HepG2 (cell line): ENCODE results near the gene DUSP23. TPM values are rescaled to one million over a fixed set of nuclear protein-coding genes. Genes with fewer than 3 reads are reported as not detected.

ENCODE experiments used
- ATAC-seq: fragments of 200-7000 bp; cut with Tn5 transposase; 3 replicates; pipeline ENCODE4 v1.9.1; 2020; ENCODE audit warnings: mild to moderate bottlenecking, moderate library complexity
- BruUV-seq: library from RNA; stranded (reverse); fragments of 400-500 nt; replicated peaks from 2 replicates; lab custom pipeline; 2021; lab: Mats Ljungman, UMichigan
- CTCF ChIA-PET: fragments of 300-600 bp; formaldehyde crosslinking; extraction: SDS; loops from one replicate; lab custom pipeline; 2021; ENCODE audit warnings: low total read pairs, inconsistent platforms, low intra/inter-chr PET ratio; lab: Yijun Ruan, JAX
- POLR2A ChIA-PET: fragments of 350-600 bp; sonication (Branson Sonifier 250); formaldehyde crosslinking; loops from one replicate; lab custom pipeline; 2020; ENCODE audit warnings: antibody characterized with exemption, inconsistent platforms; lab: Yijun Ruan, JAX
- DNase-seq: peaks from one replicate; pipeline ENCODE4 v3.0.0-alpha.2; 2015; ENCODE audit warnings: low spot score
- FAIRE-seq: peaks from 3 replicates; lab custom pipeline; 2011; peaks lifted over from hg19 to GRCh38; lab: Jason Lieb, UNC
- H2AFZ ChIP-seq: one replicate; pipeline ENCODE4 v1.6.1; 2011; ENCODE audit warnings: low read length, inconsistent platforms
- H3K27ac ChIP-seq: fragments of 300-600 bp; 3 replicates; pipeline ENCODE4 v1.8.0; 2011; ENCODE audit warnings: mixed run types, mild to moderate bottlenecking, mixed read lengths, low read length, inconsistent platforms; ENCODE audit not compliant: insufficient read depth; ENCODE audit errors: extremely low read length
- H3K27me3 ChIP-seq, 2 experiments: fragments of 200-600 bp in 1 of 2; 2 replicates in 1 of 2; 3 replicates in 1 of 2; pipeline versions ENCODE4 v1.6.0 to v1.8.0; 2011; ENCODE audit warnings: low read length in 2 of 2, mild to moderate bottlenecking in 2 of 2, moderate library complexity in 2 of 2, inconsistent platforms in 1 of 2; ENCODE audit not compliant: insufficient read depth in 2 of 2, control insufficient read depth in 1 of 2
- H3K36me3 ChIP-seq, 2 experiments: fragments of 200-600 bp in 1 of 2; replicated peaks in 1 of 2; 2 replicates in 1 of 2; 3 replicates in 1 of 2; pipeline versions ENCODE4 v1.5.1 to v1.8.0; 2011; ENCODE audit warnings: low read length in 2 of 2, inconsistent platforms in 1 of 2; ENCODE audit not compliant: insufficient read depth in 2 of 2, control insufficient read depth in 1 of 2
- H3K4me1 ChIP-seq: 2 replicates; pipeline ENCODE4 v1.5.1; 2012; ENCODE audit warnings: low read length, inconsistent platforms; ENCODE audit not compliant: insufficient read depth
- H3K4me2 ChIP-seq: 2 replicates; pipeline ENCODE4 v1.6.0; 2011; ENCODE audit warnings: low read depth, low read length, inconsistent platforms
- H3K4me3 ChIP-seq, 3 experiments: fragments of 200-600 bp in 1 of 3; sonication (generic), shearing (Covaris generic) in 1 of 3; replicated peaks in 1 of 3; 2 replicates each; pipeline ENCODE4 v1.5.1; 2011 to 2016; ENCODE audit warnings: low read length in 3 of 3, inconsistent platforms in 2 of 3, low read depth in 2 of 3, mild to moderate bottlenecking in 2 of 3, control low read depth in 1 of 3, mixed read lengths in 1 of 3; ENCODE audit not compliant: insufficient read depth in 1 of 3
- H3K79me2 ChIP-seq: one replicate; pipeline ENCODE4 v1.6.1; 2011; ENCODE audit warnings: low read length, inconsistent platforms; ENCODE audit not compliant: insufficient read depth
- H3K9ac ChIP-seq: 2 replicates; pipeline ENCODE4 v1.6.0; 2011; ENCODE audit warnings: mild to moderate bottlenecking, low read depth, low read length, inconsistent platforms; ENCODE audit not compliant: insufficient read depth
- H3K9me3 ChIP-seq: 2 replicates; pipeline ENCODE4 v1.5.1; 2012; ENCODE audit warnings: mild to moderate bottlenecking, low read length
- H4K20me1 ChIP-seq: 2 replicates; pipeline ENCODE4 v1.6.0; 2011; ENCODE audit warnings: inconsistent platforms, mild to moderate bottlenecking, low read length, moderate library complexity; ENCODE audit not compliant: insufficient read depth
- ARNTL ChIP-seq: sonication (generic); formaldehyde crosslinking; IDR thresholded peaks from 2 replicates; pipeline ENCODE4 v1.4.0; 2020; ENCODE audit warnings: mild to moderate bottlenecking, missing genetic modification reagents
- ATF2 ChIP-seq: sonication (generic); formaldehyde crosslinking; IDR thresholded peaks from 2 replicates; pipeline ENCODE4 v1.4.0; 2020; ENCODE audit warnings: missing genetic modification reagents
- CREB3 ChIP-seq: sonication (generic); formaldehyde crosslinking; IDR thresholded peaks from 2 replicates; pipeline ENCODE4 v1.5.0; 2020; ENCODE audit warnings: missing genetic modification reagents
- FOXC1 ChIP-seq: sonication (generic); formaldehyde crosslinking; IDR thresholded peaks from 2 replicates; pipeline ENCODE4 v1.8.0; 2022; ENCODE audit warnings: mild to moderate bottlenecking, missing genetic modification reagents, borderline replicate concordance
- PHF8 ChIP-seq: sonication (generic); formaldehyde crosslinking; IDR thresholded peaks from 2 replicates; pipeline ENCODE4 v1.5.0; 2020; ENCODE audit warnings: missing genetic modification reagents
- POGK ChIP-seq: sonication (generic); formaldehyde crosslinking; conservative IDR thresholded peaks from 2 replicates; pipeline ENCODE4 v1.8.0; 2022; ENCODE audit warnings: mild to moderate bottlenecking, moderate library complexity, missing genetic modification reagents
- REPIN1 ChIP-seq: sonication (generic); formaldehyde crosslinking; IDR thresholded peaks from 2 replicates; pipeline ENCODE4 v1.8.0; 2022; ENCODE audit warnings: missing genetic modification reagents, low read depth, mild to moderate bottlenecking, borderline replicate concordance
- STAG1 ChIP-seq: sonication (generic); formaldehyde crosslinking; IDR thresholded peaks from 2 replicates; pipeline ENCODE4 v1.4.0; 2020; ENCODE audit warnings: missing genetic modification reagents
- TAF1 ChIP-seq: sonication (generic); formaldehyde crosslinking; IDR thresholded peaks from 2 replicates; pipeline ENCODE4 v1.4.0; 2020; ENCODE audit warnings: missing genetic modification reagents
- YY1 ChIP-seq: IDR thresholded peaks from 2 replicates; pipeline ENCODE4 v1.6.1; 2011; ENCODE audit warnings: low read length, low read depth, moderate library complexity, mild to moderate bottlenecking; ENCODE audit not compliant: insufficient read depth, insufficient replicate concordance
- ZNF878 ChIP-seq: sonication (generic); formaldehyde crosslinking; IDR thresholded peaks from 2 replicates; pipeline ENCODE4 v1.8.1; 2023; ENCODE audit warnings: mild to moderate bottlenecking, missing genetic modification reagents, moderate library complexity
- ZSCAN22 ChIP-seq: sonication (generic); formaldehyde crosslinking; IDR thresholded peaks from 2 replicates; pipeline ENCODE4 v1.4.0; 2020; ENCODE audit warnings: mild to moderate bottlenecking, missing genetic modification reagents
- in situ Hi-C: cut with HindIII; loops from 2 replicates; pipeline ENCODE4 v1.10.0; 2017; ENCODE audit warnings: low pct_unique_long_range_greater_than_20kb; ENCODE audit not compliant: extremely low pct_ligation_motif_present
- intact Hi-C: fragments of 100-400 bp; cut with micrococcal nuclease; formaldehyde crosslinking; loops from one replicate; pipeline ENCODE4 v1.10.0; 2022; ENCODE audit not compliant: unreplicated experiment
- polyA plus RNA-seq, 8 experiments: library from polyadenylated mRNA; depleted of rRNA in 3 of 8; stranded (reverse) in 7 of 8; unstranded in 1 of 8; fragments of >200 nt; fragmentation: Illumina TruSeq in 4 of 8; extraction: Trizol in 4 of 8; gene quantifications; 2 replicates each; pipeline versions ENCODE4 v1.2.1 to v1.2.3, GENCODE V29; 2011 to 2016; ENCODE audit warnings: low read depth in 4 of 8, missing spikeins in 1 of 8, mixed read lengths in 1 of 8; ENCODE audit not compliant: insufficient read depth in 1 of 8
- total RNA-seq, 5 experiments: library from RNA; depleted of rRNA; stranded (reverse); fragments of >200 nt; fragmentation: Illumina TruSeq; extraction: Trizol; gene quantifications; 2 replicates each; pipeline ENCODE4 v1.2.3, GENCODE V29; 2016; ENCODE audit warnings: low read depth in 1 of 5
- TF ChIP-seq, protein P1 (sequence below): sonication (generic); formaldehyde crosslinking; IDR thresholded peaks from 2 replicates; pipeline ENCODE4 v1.4.0; 2020; ENCODE audit warnings: missing genetic modification reagents
- TF ChIP-seq, protein P2 (sequence below): sonication (generic); formaldehyde crosslinking; IDR thresholded peaks from 2 replicates; pipeline ENCODE4 v1.5.0; 2020; ENCODE audit warnings: missing genetic modification reagents

DUSP23 gene
- total and polyA plus RNA-seq, 2 of the 13 experiments (the other 11 are each of a cell fraction or from before 2014, with no cell fraction given) = not detected

- Histone ChIP-seq H3K36me3 (no peaks in the 10 kb centered on the region), H4K20me1 (no peaks in the 10 kb centered on the region), H3K79me2 (no peaks in the 10 kb centered on the region), H3K27me3 (no peaks in the 10 kb centered on the region), H3K4me1 (no peaks in the 10 kb centered on the region), H3K9me3 (no peaks in the 10 kb centered on the region), H3K4me2 (no peak overlapping the region), H3K9ac (no peak overlapping the region), H2AFZ (no peak overlapping the region), H3K4me3 (no peak overlapping the region), H3K27ac (no peak overlapping the region)
- intact Hi-C loops (no loop called here), in situ Hi-C loops (no loop called here)
- FAIRE-seq (no peak), ATAC-seq (no peak), DNase-seq (no peak)
- POLR2A ChIA-PET = no interaction called here
- BruUV-seq = no TSS peak
- CTCF ChIA-PET = no interaction called here
- TF ChIP-seq ATF2 (CRISPR knock-in tag) = no peak
- TF ChIP-seq, protein P1, sequence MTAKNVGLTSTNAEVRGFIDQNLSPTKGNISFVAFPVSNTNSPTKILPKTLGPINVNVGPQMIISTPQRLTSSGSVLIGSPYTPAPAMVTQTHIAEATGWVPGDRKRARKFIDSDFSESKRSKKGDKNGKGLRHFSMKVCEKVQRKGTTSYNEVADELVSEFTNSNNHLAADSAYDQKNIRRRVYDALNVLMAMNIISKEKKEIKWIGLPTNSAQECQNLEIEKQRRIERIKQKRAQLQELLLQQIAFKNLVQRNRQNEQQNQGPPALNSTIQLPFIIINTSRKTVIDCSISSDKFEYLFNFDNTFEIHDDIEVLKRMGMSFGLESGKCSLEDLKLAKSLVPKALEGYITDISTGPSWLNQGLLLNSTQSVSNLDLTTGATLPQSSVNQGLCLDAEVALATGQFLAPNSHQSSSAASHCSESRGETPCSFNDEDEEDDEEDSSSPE (CRISPR knock-in tag) = no peak
- TF ChIP-seq FOXC1 (CRISPR knock-in tag) = no peak
- no peak for TF ChIP-seq ZNF878 (CRISPR knock-in tag)
- no peak for TF ChIP-seq PHF8 (CRISPR knock-in tag)
- no peak for TF ChIP-seq TAF1 (CRISPR knock-in tag)
- TF ChIP-seq YY1 = no peak
- no peak for TF ChIP-seq REPIN1
- no peak for TF ChIP-seq POGK
- no peak for TF ChIP-seq ZSCAN22 (CRISPR knock-in tag)
- TF ChIP-seq, protein P2, sequence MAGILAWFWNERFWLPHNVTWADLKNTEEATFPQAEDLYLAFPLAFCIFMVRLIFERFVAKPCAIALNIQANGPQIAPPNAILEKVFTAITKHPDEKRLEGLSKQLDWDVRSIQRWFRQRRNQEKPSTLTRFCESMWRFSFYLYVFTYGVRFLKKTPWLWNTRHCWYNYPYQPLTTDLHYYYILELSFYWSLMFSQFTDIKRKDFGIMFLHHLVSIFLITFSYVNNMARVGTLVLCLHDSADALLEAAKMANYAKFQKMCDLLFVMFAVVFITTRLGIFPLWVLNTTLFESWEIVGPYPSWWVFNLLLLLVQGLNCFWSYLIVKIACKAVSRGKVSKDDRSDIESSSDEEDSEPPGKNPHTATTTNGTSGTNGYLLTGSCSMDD (CRISPR knock-in tag) = no peak
- TF ChIP-seq ARNTL (CRISPR knock-in tag) = no peak
- TF ChIP-seq CREB3 (CRISPR knock-in tag) = no peak
- TF ChIP-seq STAG1 (CRISPR knock-in tag) = no peak
Measured at GRCh38 chr1:159751031-159751430, 29.7 kb upstream of the DUSP23 start.
